HG03558 (cell line): ENCODE data around the gene PPIL1.
"Not testable (repeated sequence)": the region's sequence is repeated elsewhere in the genome, so short reads cannot be mapped to it uniquely, and the experiment has no call there.

Source experiments
- ATAC-seq: cut with Tn5 transposase; IDR thresholded peaks from one replicate; pipeline ENCODE4 v1.9.1; 2021; ENCODE audit warnings: moderate number of reproducible peaks; ENCODE audit not compliant: unreplicated experiment; ENCODE audit errors: extremely low read depth

PPIL1 gene

GRCh38 chr6:36874443-36875249, at the start of gene PPIL1:
PPIL1 (minus strand) TSS chr6:36874803; CDS start chr6:36874772, 31 bp downstream.
- ATAC-seq: peak; percentile 32

GRCh38 chr6:36924131-36924530, 49.5 kb upstream of the PPIL1 start:
- no peak for ATAC-seq

GRCh38 chr6:36920546-36920945, 45.9 kb upstream of the PPIL1 start:
- no peak for ATAC-seq

GRCh38 chr6:36920049-36920448, 45.4 kb upstream of the PPIL1 start:
- ATAC-seq: no peak

- ATAC-seq: no peak
Observed at GRCh38 chr6:36917541-36918193, 43.1 kb upstream of the PPIL1 start.

- no peak for ATAC-seq
Observed at GRCh38 chr6:36916126-36916525, 41.5 kb upstream of the PPIL1 start.

GRCh38 chr6:36915599-36915998, 41.0 kb upstream of the PPIL1 start:
- no peak for ATAC-seq

- ATAC-seq: no peak
Observed at GRCh38 chr6:36914227-36914794, 39.7 kb upstream of the PPIL1 start.

GRCh38 chr6:36913082-36913481, 38.5 kb upstream of the PPIL1 start:
- no peak for ATAC-seq

GRCh38 chr6:36912586-36912985, 38.0 kb upstream of the PPIL1 start:
- peak; percentile 73 for ATAC-seq

GRCh38 chr6:36912030-36912454, 37.4 kb upstream of the PPIL1 start:
- no peak for ATAC-seq

- ATAC-seq: no peak
Observed at GRCh38 chr6:36908747-36909146, 34.1 kb upstream of the PPIL1 start.

GRCh38 chr6:36907781-36908180, 33.2 kb upstream of the PPIL1 start:
- ATAC-seq: no peak

- ATAC-seq: no peak
Observed at GRCh38 chr6:36906539-36907325, 32.1 kb upstream of the PPIL1 start.

GRCh38 chr6:36904851-36905393, 30.3 kb upstream of the PPIL1 start:
- no peak for ATAC-seq

GRCh38 chr6:36904114-36904513, 29.5 kb upstream of the PPIL1 start:
- no peak for ATAC-seq

GRCh38 chr6:36897609-36898008, 23.0 kb upstream of the PPIL1 start:
- ATAC-seq: no peak

GRCh38 chr6:36893976-36894932, 19.7 kb upstream of the PPIL1 start:
- no peak for ATAC-seq

GRCh38 chr6:36891153-36891552, 16.6 kb upstream of the PPIL1 start:
- ATAC-seq: not testable (repeated sequence)
